ENCODE measurements around the gene SMAD5.

- TF ChIP-seq CTCF (conservative IDR thresholded peaks at IDR 0.05) (no peak), ZFX (IDR thresholded peaks at IDR 0.05) (no peak)
Observed at GRCh38 chr5:136128481-136128880, 4.2 kb upstream of the SMAD5 start.
